Measurements from ENCODE around the gene CTSV.
A peak's percentile ranks its signal among the peaks of the same experiment; 100 is the strongest.
"Not testable (repeated sequence)": the region's sequence is repeated elsewhere in the genome, so short reads cannot be mapped to it uniquely, and the experiment has no call there.

Gene CTSV

GRCh38 chr9:97038611-97039513, at the start of gene CTSV:
CTSV (minus strand) TSS chr9:97039142; CDS start chr9:97038043, 1,099 bp downstream.
- H3K4me1 ChIP-seq (ENCODE audit: control insufficient read depth in 5 of 5, insufficient read depth in 5 of 5, low read length in 5 of 5), result peaks cover 0 to 16% (median 13%) of the 10 kb centered on the region in 5 donors
- H3K27ac ChIP-seq (ENCODE audit: low read depth, low read length), result no peak within 1 kb of the TSS
- peak within 1 kb of the TSS; percentile 52 to 80 (median 73) for H3K4me3 ChIP-seq (ENCODE audit: low read depth in 1 of 5, low read length in 5 of 5)
- peak within 1 kb of the TSS in 3 of 5 donors; percentile 30 to 76 (median 55) for H3K9ac ChIP-seq (ENCODE audit: low read length in 5 of 5)
- peaks cover 0 to 14% (median 10%) of the 10 kb centered on the region in 5 donors for H3K27me3 ChIP-seq (ENCODE audit: control insufficient read depth in 5 of 5, insufficient read depth in 4 of 5, low read length in 5 of 5)
- no peaks in the 10 kb centered on the region for H3K36me3 ChIP-seq (ENCODE audit: control insufficient read depth in 5 of 5, insufficient read depth in 5 of 5, low read length in 5 of 5)
- peaks cover 0 to 3% (median 2%) of the 10 kb centered on the region in 5 donors for H3K9me3 ChIP-seq (ENCODE audit: control insufficient read depth in 5 of 5, low read length in 5 of 5)

GRCh38 chr9:97087668-97088215, 48.8 kb upstream of the CTSV start:
- H3K4me3 ChIP-seq (ENCODE audit: low read depth in 1 of 5, low read length in 5 of 5); H3K27me3 ChIP-seq (ENCODE audit: control insufficient read depth in 5 of 5, insufficient read depth in 4 of 5, low read length in 5 of 5); H3K9me3 ChIP-seq (ENCODE audit: control insufficient read depth in 5 of 5, low read length in 5 of 5); H3K4me1 ChIP-seq (ENCODE audit: control insufficient read depth in 5 of 5, insufficient read depth in 5 of 5, low read length in 5 of 5); H3K9ac ChIP-seq (ENCODE audit: low read length in 5 of 5); H3K36me3 ChIP-seq (ENCODE audit: control insufficient read depth in 5 of 5, insufficient read depth in 5 of 5, low read length in 5 of 5); H3K27ac ChIP-seq (ENCODE audit: low read depth, low read length): not testable (repeated sequence)

- H3K4me3 ChIP-seq (ENCODE audit: low read depth in 1 of 5, low read length in 5 of 5); H3K36me3 ChIP-seq (ENCODE audit: control insufficient read depth in 5 of 5, insufficient read depth in 5 of 5, low read length in 5 of 5): not testable (repeated sequence)
Measured at GRCh38 chr9:97084562-97084991, 45.6 kb upstream of the CTSV start.

GRCh38 chr9:97078362-97078761, 39.4 kb upstream of the CTSV start:
- Histone ChIP-seq H3K4me1 (ENCODE audit: control insufficient read depth in 5 of 5, insufficient read depth in 5 of 5, low read length in 5 of 5) (no peaks in the 10 kb centered on the region), H3K27me3 (ENCODE audit: control insufficient read depth in 5 of 5, insufficient read depth in 4 of 5, low read length in 5 of 5) (peaks cover 10 to 25% (median 18%) of the 10 kb centered on the region in 5 donors), H3K27ac (ENCODE audit: low read depth, low read length) (no peak overlapping the region)

More at GRCh38 chr9:97084562-97084991, 45.6 kb upstream of the CTSV start:
- not testable (repeated sequence) for H3K9me3 ChIP-seq (ENCODE audit: control insufficient read depth in 5 of 5, low read length in 5 of 5); H3K27me3 ChIP-seq (ENCODE audit: control insufficient read depth in 5 of 5, insufficient read depth in 4 of 5, low read length in 5 of 5); H3K4me1 ChIP-seq (ENCODE audit: control insufficient read depth in 5 of 5, insufficient read depth in 5 of 5, low read length in 5 of 5); H3K27ac ChIP-seq (ENCODE audit: low read depth, low read length); H3K9ac ChIP-seq (ENCODE audit: low read length in 5 of 5)

GRCh38 chr9:97077452-97078295, 38.7 kb upstream of the CTSV start:
- H3K36me3 ChIP-seq (ENCODE audit: control insufficient read depth in 5 of 5, insufficient read depth in 5 of 5, low read length in 5 of 5), result no peaks in the 10 kb centered on the region
- H3K4me3 ChIP-seq (ENCODE audit: low read depth in 1 of 5, low read length in 5 of 5), result no peak overlapping the region
- no peaks in the 10 kb centered on the region for H3K9me3 ChIP-seq (ENCODE audit: control insufficient read depth in 5 of 5, low read length in 5 of 5)
- H3K27me3 ChIP-seq (ENCODE audit: control insufficient read depth in 5 of 5, insufficient read depth in 4 of 5, low read length in 5 of 5), result peaks cover 10 to 27% (median 18%) of the 10 kb centered on the region in 5 donors
- H3K27ac ChIP-seq (ENCODE audit: low read depth, low read length), result no peak overlapping the region
- no peaks in the 10 kb centered on the region for H3K4me1 ChIP-seq (ENCODE audit: control insufficient read depth in 5 of 5, insufficient read depth in 5 of 5, low read length in 5 of 5)
- no peak overlapping the region for H3K9ac ChIP-seq (ENCODE audit: low read length in 5 of 5)

More at GRCh38 chr9:97078362-97078761, 39.4 kb upstream of the CTSV start:
- no peak overlapping the region for H3K9ac ChIP-seq (ENCODE audit: low read length in 5 of 5)
- H3K4me3 ChIP-seq (ENCODE audit: low read depth in 1 of 5, low read length in 5 of 5), result no peak overlapping the region
- no peaks in the 10 kb centered on the region for H3K9me3 ChIP-seq (ENCODE audit: control insufficient read depth in 5 of 5, low read length in 5 of 5)
- H3K36me3 ChIP-seq (ENCODE audit: control insufficient read depth in 5 of 5, insufficient read depth in 5 of 5, low read length in 5 of 5), result no peaks in the 10 kb centered on the region

- H3K4me3 ChIP-seq (ENCODE audit: low read depth in 1 of 5, low read length in 5 of 5); H3K4me1 ChIP-seq (ENCODE audit: control insufficient read depth in 5 of 5, insufficient read depth in 5 of 5, low read length in 5 of 5); H3K9ac ChIP-seq (ENCODE audit: low read length in 5 of 5); H3K27ac ChIP-seq (ENCODE audit: low read depth, low read length); H3K9me3 ChIP-seq (ENCODE audit: control insufficient read depth in 5 of 5, low read length in 5 of 5); H3K36me3 ChIP-seq (ENCODE audit: control insufficient read depth in 5 of 5, insufficient read depth in 5 of 5, low read length in 5 of 5): not testable (repeated sequence)
- peaks cover 10 to 29% (median 20%) of the 10 kb centered on the region in 5 donors for H3K27me3 ChIP-seq (ENCODE audit: control insufficient read depth in 5 of 5, insufficient read depth in 4 of 5, low read length in 5 of 5)
Measured at GRCh38 chr9:97076731-97077451, 37.9 kb upstream of the CTSV start.

GRCh38 chr9:97076238-97076637, 37.3 kb upstream of the CTSV start:
- Histone ChIP-seq H3K27me3 (ENCODE audit: control insufficient read depth in 5 of 5, insufficient read depth in 4 of 5, low read length in 5 of 5) (peaks cover 10 to 29% (median 20%) of the 10 kb centered on the region in 5 donors), H3K36me3 (ENCODE audit: control insufficient read depth in 5 of 5, insufficient read depth in 5 of 5, low read length in 5 of 5) (no peaks in the 10 kb centered on the region), H3K4me1 (ENCODE audit: control insufficient read depth in 5 of 5, insufficient read depth in 5 of 5, low read length in 5 of 5) (no peaks in the 10 kb centered on the region), H3K9me3 (ENCODE audit: control insufficient read depth in 5 of 5, low read length in 5 of 5) (no peaks in the 10 kb centered on the region), H3K27ac (ENCODE audit: low read depth, low read length) (no peak overlapping the region), H3K4me3 (ENCODE audit: low read depth in 1 of 5, low read length in 5 of 5) (no peak overlapping the region), H3K9ac (ENCODE audit: low read length in 5 of 5) (no peak overlapping the region)

- no peak overlapping the region for H3K27ac ChIP-seq (ENCODE audit: low read depth, low read length)
- H3K27me3 ChIP-seq (ENCODE audit: control insufficient read depth in 5 of 5, insufficient read depth in 4 of 5, low read length in 5 of 5), result peaks cover 10 to 29% (median 20%) of the 10 kb centered on the region in 5 donors
- no peak overlapping the region for H3K9ac ChIP-seq (ENCODE audit: low read length in 5 of 5)
- no peak overlapping the region for H3K4me3 ChIP-seq (ENCODE audit: low read depth in 1 of 5, low read length in 5 of 5)
- H3K36me3 ChIP-seq (ENCODE audit: control insufficient read depth in 5 of 5, insufficient read depth in 5 of 5, low read length in 5 of 5), result no peaks in the 10 kb centered on the region
- H3K9me3 ChIP-seq (ENCODE audit: control insufficient read depth in 5 of 5, low read length in 5 of 5), result no peaks in the 10 kb centered on the region
- no peaks in the 10 kb centered on the region for H3K4me1 ChIP-seq (ENCODE audit: control insufficient read depth in 5 of 5, insufficient read depth in 5 of 5, low read length in 5 of 5)
Measured at GRCh38 chr9:97075289-97075985, 36.5 kb upstream of the CTSV start.

- Histone ChIP-seq H3K4me1 (ENCODE audit: control insufficient read depth in 5 of 5, insufficient read depth in 5 of 5, low read length in 5 of 5) (no peaks in the 10 kb centered on the region), H3K4me3 (ENCODE audit: low read depth in 1 of 5, low read length in 5 of 5) (no peak overlapping the region), H3K9ac (ENCODE audit: low read length in 5 of 5) (no peak overlapping the region), H3K36me3 (ENCODE audit: control insufficient read depth in 5 of 5, insufficient read depth in 5 of 5, low read length in 5 of 5) (no peaks in the 10 kb centered on the region), H3K27ac (ENCODE audit: low read depth, low read length) (no peak overlapping the region), H3K9me3 (ENCODE audit: control insufficient read depth in 5 of 5, low read length in 5 of 5) (no peaks in the 10 kb centered on the region), H3K27me3 (ENCODE audit: control insufficient read depth in 5 of 5, insufficient read depth in 4 of 5, low read length in 5 of 5) (peaks cover 10 to 29% (median 17%) of the 10 kb centered on the region in 5 donors)
Measured at GRCh38 chr9:97073506-97073905, 34.6 kb upstream of the CTSV start.
